PFSK-1 (cell line): ENCODE data around the gene ATP6V0A1.

Experiments
- FOXP2 ChIP-seq: optimal IDR thresholded peaks from 2 replicates; pipeline ENCODE3; 2011; ENCODE audit warnings: borderline replicate concordance, control low read depth, inconsistent platforms; ENCODE audit not compliant: insufficient read depth; ENCODE audit errors: extremely low read length, extremely low read depth
- POLR2AphosphoS5 ChIP-seq: IDR thresholded peaks from 2 replicates; pipeline ENCODE4 v1.6.1; 2012; ENCODE audit warnings: low read depth, mild to moderate bottlenecking, control low read depth, low read length, moderate library complexity
- SIN3A ChIP-seq: IDR thresholded peaks from 2 replicates; pipeline ENCODE4 v1.6.1; 2012; ENCODE audit warnings: mild to moderate bottlenecking, low read length, moderate library complexity, borderline replicate concordance; ENCODE audit not compliant: insufficient read depth
- TAF1 ChIP-seq: IDR thresholded peaks from 2 replicates; pipeline ENCODE4 v1.6.1; 2012; ENCODE audit warnings: low read length, control low read depth, borderline replicate concordance; ENCODE audit not compliant: insufficient read depth
- TF ChIP-seq, protein P1 (sequence below), 2 experiments: IDR thresholded peaks; 2 replicates each; pipeline versions ENCODE4 v1.6.1 to v1.8.0; 2011 to 2012; ENCODE audit warnings: low read depth in 2 of 2, low read length in 2 of 2, control low read depth in 1 of 2, inconsistent platforms in 1 of 2, mild to moderate bottlenecking in 1 of 2, moderate library complexity in 1 of 2; ENCODE audit not compliant: insufficient read depth in 1 of 2

Gene ATP6V0A1

DNA sequence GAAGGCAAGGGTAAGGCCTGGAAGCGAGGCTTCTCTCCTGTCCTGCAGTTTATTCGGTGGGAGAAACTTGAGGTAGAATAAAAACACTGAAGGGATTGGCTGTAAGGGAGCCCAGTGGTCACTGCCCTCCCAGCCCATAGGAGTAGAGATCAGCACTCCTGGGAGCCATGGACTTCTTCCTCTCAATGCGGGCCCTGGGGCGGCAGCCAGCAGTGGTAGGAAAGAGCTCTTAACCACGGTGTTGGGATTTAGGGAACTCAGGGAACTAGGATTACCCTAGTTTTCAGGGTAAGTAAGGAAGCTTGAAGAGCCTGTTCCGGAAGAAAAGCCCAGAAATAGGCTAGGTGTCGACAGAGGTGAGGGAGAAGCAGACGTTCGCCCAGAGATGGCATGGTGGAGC is 53.6 kb downstream of the ATP6V0A1 start:
- TF ChIP-seq POLR2AphosphoS5 (no peak), SIN3A (no peak), FOXP2 (no peak), TAF1 (no peak)
- TF ChIP-seq, protein P1, sequence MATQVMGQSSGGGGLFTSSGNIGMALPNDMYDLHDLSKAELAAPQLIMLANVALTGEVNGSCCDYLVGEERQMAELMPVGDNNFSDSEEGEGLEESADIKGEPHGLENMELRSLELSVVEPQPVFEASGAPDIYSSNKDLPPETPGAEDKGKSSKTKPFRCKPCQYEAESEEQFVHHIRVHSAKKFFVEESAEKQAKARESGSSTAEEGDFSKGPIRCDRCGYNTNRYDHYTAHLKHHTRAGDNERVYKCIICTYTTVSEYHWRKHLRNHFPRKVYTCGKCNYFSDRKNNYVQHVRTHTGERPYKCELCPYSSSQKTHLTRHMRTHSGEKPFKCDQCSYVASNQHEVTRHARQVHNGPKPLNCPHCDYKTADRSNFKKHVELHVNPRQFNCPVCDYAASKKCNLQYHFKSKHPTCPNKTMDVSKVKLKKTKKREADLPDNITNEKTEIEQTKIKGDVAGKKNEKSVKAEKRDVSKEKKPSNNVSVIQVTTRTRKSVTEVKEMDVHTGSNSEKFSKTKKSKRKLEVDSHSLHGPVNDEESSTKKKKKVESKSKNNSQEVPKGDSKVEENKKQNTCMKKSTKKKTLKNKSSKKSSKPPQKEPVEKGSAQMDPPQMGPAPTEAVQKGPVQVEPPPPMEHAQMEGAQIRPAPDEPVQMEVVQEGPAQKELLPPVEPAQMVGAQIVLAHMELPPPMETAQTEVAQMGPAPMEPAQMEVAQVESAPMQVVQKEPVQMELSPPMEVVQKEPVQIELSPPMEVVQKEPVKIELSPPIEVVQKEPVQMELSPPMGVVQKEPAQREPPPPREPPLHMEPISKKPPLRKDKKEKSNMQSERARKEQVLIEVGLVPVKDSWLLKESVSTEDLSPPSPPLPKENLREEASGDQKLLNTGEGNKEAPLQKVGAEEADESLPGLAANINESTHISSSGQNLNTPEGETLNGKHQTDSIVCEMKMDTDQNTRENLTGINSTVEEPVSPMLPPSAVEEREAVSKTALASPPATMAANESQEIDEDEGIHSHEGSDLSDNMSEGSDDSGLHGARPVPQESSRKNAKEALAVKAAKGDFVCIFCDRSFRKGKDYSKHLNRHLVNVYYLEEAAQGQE (IDR thresholded peaks at IDR 0.05; ENCODE audit: insufficient read depth in 1 of 2, low read depth in 2 of 2, low read length in 2 of 2) = no peak

- no peak for TF ChIP-seq FOXP2
- no peak for TF ChIP-seq POLR2AphosphoS5
- TF ChIP-seq SIN3A = no peak
- TF ChIP-seq, protein P1 (IDR thresholded peaks at IDR 0.05; ENCODE audit: insufficient read depth in 1 of 2, low read depth in 2 of 2, low read length in 2 of 2) = no peak
- no peak for TF ChIP-seq TAF1
Measured at GRCh38 chr17:42512733-42513251, 54.1 kb downstream of the ATP6V0A1 start.

DNA sequence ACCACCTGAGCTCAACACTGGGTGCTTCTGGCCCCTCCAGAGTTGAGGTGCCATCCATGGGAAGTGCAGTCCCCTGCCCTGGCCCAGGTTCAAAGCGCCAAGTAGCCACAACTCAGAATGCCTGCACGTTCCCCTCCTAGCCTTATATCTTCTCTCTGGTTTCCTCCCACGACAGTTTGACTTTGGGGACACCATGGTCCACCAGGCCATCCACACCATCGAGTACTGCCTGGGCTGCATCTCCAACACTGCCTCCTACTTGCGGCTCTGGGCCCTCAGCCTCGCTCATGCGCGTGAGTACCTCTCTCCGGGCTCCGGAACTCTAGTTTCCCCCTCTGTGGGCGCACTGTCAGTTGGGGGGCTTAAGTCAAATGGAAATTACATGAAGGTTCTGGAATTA is 55.0 kb downstream of the ATP6V0A1 start:
- TF ChIP-seq SIN3A (no peak), POLR2AphosphoS5 (no peak), FOXP2 (no peak), TAF1 (no peak)
- TF ChIP-seq, protein P1 (IDR thresholded peaks at IDR 0.05; ENCODE audit: insufficient read depth in 1 of 2, low read depth in 2 of 2, low read length in 2 of 2) = no peak

- TF ChIP-seq SIN3A (no peak), FOXP2 (no peak), POLR2AphosphoS5 (no peak), TAF1 (no peak)
- TF ChIP-seq, protein P1 (IDR thresholded peaks at IDR 0.05; ENCODE audit: insufficient read depth in 1 of 2, low read depth in 2 of 2, low read length in 2 of 2) = no peak
Measured at GRCh38 chr17:42514279-42514678, 55.6 kb downstream of the ATP6V0A1 start.

DNA sequence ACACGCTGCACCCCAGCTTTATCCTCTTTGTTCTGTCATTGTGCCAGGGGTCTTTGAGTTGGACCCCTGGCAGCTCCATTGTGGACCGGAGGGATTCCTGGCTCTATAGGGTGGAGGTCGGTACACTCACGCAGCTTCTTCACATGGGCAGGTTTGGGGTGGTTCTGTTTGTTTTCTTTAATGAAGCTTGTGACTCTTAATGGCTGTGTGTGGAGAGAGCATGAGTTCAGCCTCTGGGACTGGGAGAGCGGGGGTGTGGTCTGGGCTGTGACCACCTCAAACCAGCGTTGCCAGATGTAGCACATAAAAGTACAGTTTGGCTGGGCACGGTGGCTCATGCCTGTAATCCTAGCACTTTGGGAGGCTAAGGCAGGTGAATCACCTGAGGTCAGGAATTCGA is 56.2 kb downstream of the ATP6V0A1 start:
- TF ChIP-seq TAF1 (no peak), FOXP2 (no peak), POLR2AphosphoS5 (no peak), SIN3A (no peak)
- TF ChIP-seq, protein P1 (IDR thresholded peaks at IDR 0.05; ENCODE audit: insufficient read depth in 1 of 2, low read depth in 2 of 2, low read length in 2 of 2) = no peak
